ENCODE data around the gene FASTKD1. TPM values are rescaled to one million over a fixed set of nuclear protein-coding genes. Genes with fewer than 3 reads are reported as not detected.
A peak's percentile ranks its signal among the peaks of the same experiment; 100 is the strongest.

The FASTKD1 gene
- total and polyA plus RNA-seq, 2 donors (not counting 1 experiment from before 2014, with no cell fraction given) = 8.5 to 31.0 TPM

- peak overlapping the region; percentile 75 to 84 for H3K27ac ChIP-seq (ENCODE audit: low read length in 2 of 2)
These were observed 272 bp upstream of the FASTKD1 start for GRCh38 chr2:169573974-169574299.

More at GRCh38 chr2:169573974-169574299, 272 bp upstream of the FASTKD1 start:
- H3K27me3 ChIP-seq (replicated peaks in 1 of 4; ENCODE audit: control extremely low read depth in 1 of 4, control insufficient read depth in 3 of 4, insufficient read depth in 4 of 4, low read length in 3 of 4) = no peaks in the 10 kb centered on the region
- Mint-ChIP-seq H3K4me1 (peaks cover 14% of the 10 kb centered on the region), H3K27ac (peak overlapping the region; percentile 88), H3K4me3 (peak overlapping the region; percentile 96), H3K27me3 (no peaks in the 10 kb centered on the region), H3K9me3 (ENCODE audit: insufficient read depth) (no peaks in the 10 kb centered on the region)
- intact Hi-C loops (cut with micrococcal nuclease) = loop anchor here (1.0 to 10.0 kb wide), 5 partner anchors 10 to 1861 kb away; partner anchors contain the start of genes CFAP210, DCAF17, METTL8 and PHOSPHO2
- peak overlapping the region; percentile 98 for H2AFZ ChIP-seq (ENCODE audit: insufficient read depth, low read depth, low read length, poor library complexity, severe bottlenecking)
- no CpG with 5 or more reads among the region's 6 CpGs for WGBS (ENCODE audit: insufficient coverage)
- peaks cover 5 to 6% of the 10 kb centered on the region in 2 donors for H3K4me1 ChIP-seq (ENCODE audit: control insufficient read depth in 2 of 2, insufficient read depth in 2 of 2, low read length in 2 of 2)
- H3K9ac ChIP-seq (ENCODE audit: low read length) = peak overlapping the region; percentile 90
- ATAC-seq (ENCODE audit: low read depth) = no peak
- H3K9me3 ChIP-seq (ENCODE audit: control extremely low read depth in 1 of 3, control insufficient read depth in 2 of 3, insufficient read depth in 1 of 3, low read length in 2 of 3) = no peaks in the 10 kb centered on the region
- peak overlapping the region; percentile 75 for H3K4me2 ChIP-seq (replicated peaks; ENCODE audit: low read depth, low read length, poor library complexity, severe bottlenecking)
- no peaks in the 10 kb centered on the region for H4K20me1 ChIP-seq (ENCODE audit: control insufficient read depth, insufficient read depth, low read length, poor library complexity, severe bottlenecking)
- ChIA-PET CTCF (interaction anchor here (0.7 to 2.3 kb wide), 3 partner anchors 10 to 255 kb away, joined by 3 to 14 read pairs (median 3); partner anchors contain the start of gene PPIG), POLR2A (interaction anchor here (2.0 kb wide), 1 partner anchor 11 kb away, joined by 16 read pairs; the partner anchor contains the start of gene PPIG)
- peaks cover 35% of the 10 kb centered on the region for H3K79me2 ChIP-seq (ENCODE audit: control insufficient read depth, insufficient read depth, low read length)
- H3K4me3 ChIP-seq (ENCODE audit: control extremely low read depth in 1 of 5, extremely low read depth in 1 of 5, insufficient read depth in 1 of 5, low read depth in 2 of 5, low read length in 4 of 5) = peak overlapping the region; percentile 74 to 99 (median 89)
- DNase-seq = no peak
- no peaks in the 10 kb centered on the region for H3K36me3 ChIP-seq (replicated peaks in 1 of 2; ENCODE audit: control extremely low read depth in 1 of 2, control insufficient read depth in 1 of 2, extremely low read depth in 1 of 2, insufficient read depth in 2 of 2, low read length in 1 of 2)
- no peak for TF ChIP-seq CTCF (IDR thresholded peaks at IDR 0.05)
- TF ChIP-seq EZH2 (IDR thresholded peaks at IDR 0.05; ENCODE audit: borderline replicate concordance, insufficient read depth, low read depth, low read length, poor library complexity, severe bottlenecking) = no peak

Data from B cell (primary cell).